ENCODE results near the gene TOR3A.

GRCh38 chr1:179048339-179049124, 33.3 kb upstream of the TOR3A start:
- TF ChIP-seq POLR2A (IDR thresholded peaks at IDR 0.05), result no peak
- no peak for TF ChIP-seq CTCF (IDR thresholded peaks at IDR 0.05)
